ENCODE measurements around the gene KLF9.

- TF ChIP-seq ATF2 (CRISPR knock-in tag; IDR thresholded peaks at IDR 0.05) (no peak), ZNF589 (CRISPR knock-in tag; IDR thresholded peaks at IDR 0.05; ENCODE audit: low read depth) (no peak), ZNF274 (IDR thresholded peaks at IDR 0.05; ENCODE audit: borderline replicate concordance, low read depth, low read length) (no peak), TEAD4 (IDR thresholded peaks at IDR 0.05; ENCODE audit: low read length) (no peak), TEAD4 (CRISPR knock-in tag; IDR thresholded peaks at IDR 0.05; ENCODE audit: borderline replicate concordance) (no peak), GABPB1 (CRISPR knock-in tag; IDR thresholded peaks at IDR 0.05) (no peak), POLR2AphosphoS5 (IDR thresholded peaks at IDR 0.05; ENCODE audit: control insufficient read depth, insufficient read depth, low read depth, low read length) (no peak), CTBP1 (IDR thresholded peaks at IDR 0.05; ENCODE audit: borderline replicate concordance) (no peak), JUND (IDR thresholded peaks at IDR 0.05; ENCODE audit: borderline replicate concordance, low read depth, low read length) (no peak), JUND (tag; IDR thresholded peaks at IDR 0.05; ENCODE audit: borderline replicate concordance, low read depth, low read length) (no peak), ATF3 (IDR thresholded peaks at IDR 0.05) (no peak), ATF3 (CRISPR knock-in tag; conservative IDR thresholded peaks at IDR 0.05) (no peak), TFE3 (CRISPR knock-in tag; IDR thresholded peaks at IDR 0.05) (no peak), TEAD2 (tag; IDR thresholded peaks at IDR 0.05) (no peak), SRSF1 (IDR thresholded peaks at IDR 0.05; ENCODE audit: low read depth, low read length) (no peak)
These were observed 1.0 kb downstream of the KLF9 start for GRCh38 chr9:70413464-70413798.
